K562 treated with DMSO at 1 percent for 4 hours (cell line): Measurements from ENCODE around the gene GTF2A1L. TPM values are rescaled to one million over a fixed set of nuclear protein-coding genes. Genes with fewer than 3 reads are reported as not detected.

Experiments used
- total RNA-seq: library from RNA; unstranded; fragments of 300-600 nt; gene quantifications from 2 replicates; pipeline ENCODE4 v1.2.3, GENCODE V29; 2022; ENCODE audit not compliant: insufficient read depth

The GTF2A1L gene
- not detected in 2 replicates for total RNA-seq

GRCh38 chr2:48617618-48618017 is at the start of gene GTF2A1L:
Gene GTF2A1L (plus strand): TSS chr2:48617856. CDS start chr2:48617875, 19 bp downstream.

Other genes with a start within 250 kb of the GTF2A1L start
- gene PPP1R21, start 177.1 kb upstream of the GTF2A1L start, total RNA-seq = 6.0 and 21.3 TPM in 2 replicates
- gene STON1, start 87.7 kb upstream of the GTF2A1L start, total RNA-seq = 0.41 and 1.2 TPM in 2 replicates
- not detected in 2 replicates for gene LHCGR, start 137.9 kb downstream of the GTF2A1L start, total RNA-seq